AG08396 (cell line): Measurements from ENCODE around the gene SMARCD3.

ENCODE experiments used
- DNase-seq: peaks from one replicate; pipeline ENCODE4 v3.0.0; 2012; ENCODE audit warnings: low spot score, mixed read lengths

Gene SMARCD3

GRCh38 chr7:151208253-151208862, 40.1 kb downstream of the SMARCD3 start:
- no peak for DNase-seq

GRCh38 chr7:151207804-151208203, 40.7 kb downstream of the SMARCD3 start:
- DNase-seq = no peak

GRCh38 chr7:151207315-151207714, 41.2 kb downstream of the SMARCD3 start:
- no peak for DNase-seq

GRCh38 chr7:151206914-151207313, 41.6 kb downstream of the SMARCD3 start:
- DNase-seq = no peak

- DNase-seq = no peak
Observed at GRCh38 chr7:151205730-151206129, 42.8 kb downstream of the SMARCD3 start.

- no peak for DNase-seq
Observed at GRCh38 chr7:151204383-151205032, 44.0 kb downstream of the SMARCD3 start.

- DNase-seq = no peak
Observed at GRCh38 chr7:151202836-151203235, 45.7 kb downstream of the SMARCD3 start.

GRCh38 chr7:151201751-151202150, 46.7 kb downstream of the SMARCD3 start:
- no peak for DNase-seq

- DNase-seq = no peak
Observed at GRCh38 chr7:151201344-151201743, 47.1 kb downstream of the SMARCD3 start.

- DNase-seq = no peak
Observed at GRCh38 chr7:151198945-151199848, 49.3 kb downstream of the SMARCD3 start.

- DNase-seq = no peak
Observed at GRCh38 chr7:151197932-151198331, 50.6 kb downstream of the SMARCD3 start.

- DNase-seq = no peak
Observed at GRCh38 chr7:151195616-151196450, 52.7 kb downstream of the SMARCD3 start.

GRCh38 chr7:151194188-151194587, 54.3 kb downstream of the SMARCD3 start:
- no peak for DNase-seq

- no peak for DNase-seq
Observed at GRCh38 chr7:151193203-151193978, 55.1 kb downstream of the SMARCD3 start.

- DNase-seq = no peak
Observed at GRCh38 chr7:151192002-151192539, 56.4 kb downstream of the SMARCD3 start.

GRCh38 chr7:151191544-151191943, 57.0 kb downstream of the SMARCD3 start:
- DNase-seq = no peak

- DNase-seq = no peak
Observed at GRCh38 chr7:151189038-151189437, 59.5 kb downstream of the SMARCD3 start.
